HL-60 (cell line): ENCODE data around the gene IL13.

Experiments used
- DNase-seq, 2 experiments: peaks; one replicate each; pipeline ENCODE4 v3.0.0-alpha.2; 2010 to 2020; ENCODE audit warnings: low read depth in 1 of 2, low spot score in 1 of 2
- H3K27ac ChIP-seq: fragments of 250-450 bp; sonication (Bioruptor Pico); replicated peaks from 2 replicates; pipeline ENCODE4 v1.5.1; 2020; ENCODE audit warnings: mild to moderate bottlenecking, moderate library complexity
- H3K27me3 ChIP-seq: fragments of 250-450 bp; sonication (Bioruptor Pico); 2 replicates; pipeline ENCODE4 v1.5.1; 2021; ENCODE audit warnings: mild to moderate bottlenecking, moderate library complexity; ENCODE audit not compliant: insufficient read depth, poor library complexity, severe bottlenecking
- H3K4me3 ChIP-seq: replicated peaks from 2 replicates; pipeline ENCODE4 v1.5.1; 2011; ENCODE audit warnings: mild to moderate bottlenecking, control low read depth, low read length; ENCODE audit not compliant: insufficient read depth
- CTCF ChIP-seq: IDR thresholded peaks from one replicate; pipeline ENCODE4 v1.5.1; 2011; ENCODE audit warnings: low read length, control low read depth, inconsistent platforms; ENCODE audit not compliant: insufficient read depth
- GABPA ChIP-seq: IDR thresholded peaks from 2 replicates; pipeline ENCODE4 v1.6.1; 2012; ENCODE audit warnings: low read depth
- POLR2AphosphoS5 ChIP-seq: IDR thresholded peaks from 2 replicates; pipeline ENCODE4 v1.6.1; 2012; ENCODE audit warnings: low read depth
- SPI1 ChIP-seq: IDR thresholded peaks from 2 replicates; pipeline ENCODE4 v1.6.1; 2012; ENCODE audit warnings: low read depth, mild to moderate bottlenecking, borderline replicate concordance
- long read RNA-seq: library from polyadenylated mRNA; unstranded; transcript quantifications from one replicate; pipeline ENCODE4 v2.0.0, GENCODE V29; 2020
- TF ChIP-seq, protein P1 (sequence below): IDR thresholded peaks from 2 replicates; pipeline ENCODE4 v1.6.1; 2012; ENCODE audit warnings: low read depth; ENCODE audit not compliant: insufficient replicate concordance

IL13 gene
- long read RNA-seq, result 0 reads

- DNase-seq, result no peak
- Histone ChIP-seq H3K27ac (no peak within 1 kb of the TSS), H3K4me3 (no peak within 1 kb of the TSS), H3K27me3 (no peaks in the 10 kb centered on the region)
- TF ChIP-seq, protein P1, sequence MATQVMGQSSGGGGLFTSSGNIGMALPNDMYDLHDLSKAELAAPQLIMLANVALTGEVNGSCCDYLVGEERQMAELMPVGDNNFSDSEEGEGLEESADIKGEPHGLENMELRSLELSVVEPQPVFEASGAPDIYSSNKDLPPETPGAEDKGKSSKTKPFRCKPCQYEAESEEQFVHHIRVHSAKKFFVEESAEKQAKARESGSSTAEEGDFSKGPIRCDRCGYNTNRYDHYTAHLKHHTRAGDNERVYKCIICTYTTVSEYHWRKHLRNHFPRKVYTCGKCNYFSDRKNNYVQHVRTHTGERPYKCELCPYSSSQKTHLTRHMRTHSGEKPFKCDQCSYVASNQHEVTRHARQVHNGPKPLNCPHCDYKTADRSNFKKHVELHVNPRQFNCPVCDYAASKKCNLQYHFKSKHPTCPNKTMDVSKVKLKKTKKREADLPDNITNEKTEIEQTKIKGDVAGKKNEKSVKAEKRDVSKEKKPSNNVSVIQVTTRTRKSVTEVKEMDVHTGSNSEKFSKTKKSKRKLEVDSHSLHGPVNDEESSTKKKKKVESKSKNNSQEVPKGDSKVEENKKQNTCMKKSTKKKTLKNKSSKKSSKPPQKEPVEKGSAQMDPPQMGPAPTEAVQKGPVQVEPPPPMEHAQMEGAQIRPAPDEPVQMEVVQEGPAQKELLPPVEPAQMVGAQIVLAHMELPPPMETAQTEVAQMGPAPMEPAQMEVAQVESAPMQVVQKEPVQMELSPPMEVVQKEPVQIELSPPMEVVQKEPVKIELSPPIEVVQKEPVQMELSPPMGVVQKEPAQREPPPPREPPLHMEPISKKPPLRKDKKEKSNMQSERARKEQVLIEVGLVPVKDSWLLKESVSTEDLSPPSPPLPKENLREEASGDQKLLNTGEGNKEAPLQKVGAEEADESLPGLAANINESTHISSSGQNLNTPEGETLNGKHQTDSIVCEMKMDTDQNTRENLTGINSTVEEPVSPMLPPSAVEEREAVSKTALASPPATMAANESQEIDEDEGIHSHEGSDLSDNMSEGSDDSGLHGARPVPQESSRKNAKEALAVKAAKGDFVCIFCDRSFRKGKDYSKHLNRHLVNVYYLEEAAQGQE, result no peak
- TF ChIP-seq SPI1 (no peak), GABPA (no peak), POLR2AphosphoS5 (no peak), CTCF (no peak)
Observed at GRCh38 chr5:132657676-132658380, at the start of gene IL13. Gene IL13 (plus strand): TSS chr5:132658173. CDS start chr5:132658187, 14 bp downstream.

GRCh38 chr5:132611965-132612364, 46.0 kb upstream of the IL13 start:
- TF ChIP-seq SPI1 (no peak), CTCF (no peak), GABPA (no peak), POLR2AphosphoS5 (no peak)
- TF ChIP-seq, protein P1, result no peak
- H3K27ac ChIP-seq, result no peak overlapping the region
- DNase-seq, result no peak
- no peak overlapping the region for H3K4me3 ChIP-seq
- H3K27me3 ChIP-seq, result no peaks in the 10 kb centered on the region

- TF ChIP-seq CTCF (no peak), POLR2AphosphoS5 (no peak), SPI1 (no peak), GABPA (no peak)
- TF ChIP-seq, protein P1, result no peak
- DNase-seq, result no peak
- Histone ChIP-seq H3K27me3 (no peaks in the 10 kb centered on the region), H3K4me3 (no peak overlapping the region), H3K27ac (no peak overlapping the region)
Observed at GRCh38 chr5:132612846-132613245, 45.1 kb upstream of the IL13 start.
